Islet of Langerhans (tissue), 1 donor: ENCODE data around the gene TOM1L2.
"Not testable (repeated sequence)": the region's sequence is repeated elsewhere in the genome, so short reads cannot be mapped to it uniquely, and the experiment has no call there.

ENCODE experiments used
- FAIRE-seq: peaks from one replicate; lab custom pipeline; 2011; peaks lifted over from hg19 to GRCh38; lab: Jason Lieb, UNC

The TOM1L2 gene

GRCh38 chr17:17970699-17971430 is 1.3 kb downstream of the TOM1L2 start:
- no peak for FAIRE-seq

- FAIRE-seq: no peak
Measured at GRCh38 chr17:17966399-17966798, 5.8 kb downstream of the TOM1L2 start.

- FAIRE-seq: no peak
Measured at GRCh38 chr17:17965152-17965721, 7.0 kb downstream of the TOM1L2 start.

- FAIRE-seq: no peak
Measured at GRCh38 chr17:17964710-17965109, 7.5 kb downstream of the TOM1L2 start.

- no peak for FAIRE-seq
Measured at GRCh38 chr17:17963694-17964436, 8.3 kb downstream of the TOM1L2 start.

- no peak for FAIRE-seq
Measured at GRCh38 chr17:17963066-17963465, 9.1 kb downstream of the TOM1L2 start.

GRCh38 chr17:17960500-17961030 is 11.6 kb downstream of the TOM1L2 start:
- no peak for FAIRE-seq

GRCh38 chr17:17959520-17960361 is 12.5 kb downstream of the TOM1L2 start:
- peak; percentile 78 for FAIRE-seq

GRCh38 chr17:17958982-17959381 is 13.2 kb downstream of the TOM1L2 start:
- FAIRE-seq: no peak

GRCh38 chr17:17957584-17957916 is 14.7 kb downstream of the TOM1L2 start:
- no peak for FAIRE-seq

- FAIRE-seq: not testable (repeated sequence)
Measured at GRCh38 chr17:17955790-17956341, 16.3 kb downstream of the TOM1L2 start.

GRCh38 chr17:17954079-17954478 is 18.1 kb downstream of the TOM1L2 start:
- FAIRE-seq: no peak

GRCh38 chr17:17952691-17953090 is 19.5 kb downstream of the TOM1L2 start:
- FAIRE-seq: no peak

- no peak for FAIRE-seq
Measured at GRCh38 chr17:17951524-17951923, 20.7 kb downstream of the TOM1L2 start.

- no peak for FAIRE-seq
Measured at GRCh38 chr17:17950806-17951205, 21.4 kb downstream of the TOM1L2 start.

GRCh38 chr17:17950347-17950746 is 21.9 kb downstream of the TOM1L2 start:
- FAIRE-seq: no peak

GRCh38 chr17:17947966-17948365 is 24.2 kb downstream of the TOM1L2 start:
- FAIRE-seq: no peak

GRCh38 chr17:17947309-17947708 is 24.9 kb downstream of the TOM1L2 start:
- FAIRE-seq: no peak

GRCh38 chr17:17946093-17946492 is 26.1 kb downstream of the TOM1L2 start:
- FAIRE-seq: no peak

GRCh38 chr17:17944743-17945142 is 27.5 kb downstream of the TOM1L2 start:
- no peak for FAIRE-seq

GRCh38 chr17:17944242-17944641 is 28.0 kb downstream of the TOM1L2 start:
- no peak for FAIRE-seq
